ENCODE measurements around the gene VIT. TPM values are rescaled to one million over a fixed set of nuclear protein-coding genes. Genes with fewer than 3 reads are reported as not detected.

Gene VIT
- total RNA-seq, 5 donors from 2014 or later (not counting 1 experiment from before 2014, with no cell fraction given), result 0.14 TPM; not detected in 4

GRCh38 chr2:36710858-36711515, 14.5 kb downstream of the VIT start:
- no peak for ATAC-seq (replicated peaks in 1 of 4)
- H3K4me3 ChIP-seq (ENCODE audit: control insufficient read depth in 1 of 2, extremely low read depth in 1 of 2, low read length in 1 of 2), result no peak overlapping the region
- H3K9me3 ChIP-seq, result no peaks in the 10 kb centered on the region
- H3K27ac ChIP-seq (ENCODE audit: low read length), result no peak overlapping the region
- ChIA-PET CTCF (no interaction called here), POLR2A (no interaction called here)
- DNase-seq, result no peak
- H3K27ac Mint-ChIP-seq, result no peak overlapping the region
- no peaks in the 10 kb centered on the region for H3K36me3 ChIP-seq (ENCODE audit: control insufficient read depth in 2 of 2, extremely low read depth in 1 of 2, insufficient read depth in 1 of 2, low read length in 1 of 2)
- peaks cover 0 to 12% of the 10 kb centered on the region in 2 experiments for H3K27me3 ChIP-seq (replicated peaks in 1 of 2; ENCODE audit: control insufficient read depth in 2 of 2, extremely low read depth in 1 of 2, insufficient read depth in 2 of 2, low read length in 1 of 2)
- no peaks in the 10 kb centered on the region for H3K4me1 ChIP-seq (ENCODE audit: control insufficient read depth in 1 of 2, extremely low read depth in 1 of 2, insufficient read depth in 2 of 2, low read length in 2 of 2)
- no peaks in the 10 kb centered on the region for H3K4me1 Mint-ChIP-seq
- H3K9me3 Mint-ChIP-seq, result peaks cover 4 to 8% (median 5%) of the 10 kb centered on the region in 3 donors
- 78% methylated on average over 1 of the region's 2 CpGs for WGBS (ENCODE audit: insufficient coverage)
- no peaks in the 10 kb centered on the region for H3K36me3 Mint-ChIP-seq
- peaks cover 9 to 25% of the 10 kb centered on the region in 2 donors for H3K27me3 Mint-ChIP-seq
- no peak overlapping the region for H3K4me3 Mint-ChIP-seq

GRCh38 chr2:36711741-36712314, 15.3 kb downstream of the VIT start:
- ChIA-PET POLR2A (no interaction called here), CTCF (no interaction called here)
- Mint-ChIP-seq H3K4me1 (no peaks in the 10 kb centered on the region), H3K27ac (no peak overlapping the region), H3K36me3 (no peaks in the 10 kb centered on the region), H3K27me3 (peaks cover 9 to 25% of the 10 kb centered on the region in 2 donors), H3K9me3 (peaks cover 4 to 8% (median 5%) of the 10 kb centered on the region in 3 donors), H3K4me3 (no peak overlapping the region)
- H3K4me3 ChIP-seq (ENCODE audit: control insufficient read depth in 1 of 2, extremely low read depth in 1 of 2, low read length in 1 of 2), result no peak overlapping the region
- no peaks in the 10 kb centered on the region for H3K9me3 ChIP-seq
- no peak for ATAC-seq (replicated peaks in 1 of 4)
- no peaks in the 10 kb centered on the region for H3K36me3 ChIP-seq (ENCODE audit: control insufficient read depth in 2 of 2, extremely low read depth in 1 of 2, insufficient read depth in 1 of 2, low read length in 1 of 2)
- H3K4me1 ChIP-seq (ENCODE audit: control insufficient read depth in 1 of 2, extremely low read depth in 1 of 2, insufficient read depth in 2 of 2, low read length in 2 of 2), result no peaks in the 10 kb centered on the region
- no peak for DNase-seq
- no peak overlapping the region for H3K27ac ChIP-seq (ENCODE audit: low read length)
- peaks cover 0 to 12% of the 10 kb centered on the region in 2 experiments for H3K27me3 ChIP-seq (replicated peaks in 1 of 2; ENCODE audit: control insufficient read depth in 2 of 2, extremely low read depth in 1 of 2, insufficient read depth in 2 of 2, low read length in 1 of 2)
- 89% methylated on average over 4 of the region's 5 CpGs for WGBS (ENCODE audit: insufficient coverage)

GRCh38 chr2:36713310-36713709, 16.8 kb downstream of the VIT start:
- Histone ChIP-seq H3K36me3 (ENCODE audit: control insufficient read depth in 2 of 2, extremely low read depth in 1 of 2, insufficient read depth in 1 of 2, low read length in 1 of 2) (no peaks in the 10 kb centered on the region), H3K27me3 (replicated peaks in 1 of 2; ENCODE audit: control insufficient read depth in 2 of 2, extremely low read depth in 1 of 2, insufficient read depth in 2 of 2, low read length in 1 of 2) (peaks cover 0 to 5% of the 10 kb centered on the region in 2 experiments), H3K9me3 (no peaks in the 10 kb centered on the region), H3K27ac (ENCODE audit: low read length) (no peak overlapping the region), H3K4me3 (ENCODE audit: control insufficient read depth in 1 of 2, extremely low read depth in 1 of 2, low read length in 1 of 2) (no peak overlapping the region), H3K4me1 (ENCODE audit: control insufficient read depth in 1 of 2, extremely low read depth in 1 of 2, insufficient read depth in 2 of 2, low read length in 2 of 2) (no peaks in the 10 kb centered on the region)
- Mint-ChIP-seq H3K27ac (no peak overlapping the region), H3K27me3 (peaks cover 13 to 15% of the 10 kb centered on the region in 2 donors), H3K4me3 (no peak overlapping the region), H3K9me3 (peaks cover 4 to 8% (median 5%) of the 10 kb centered on the region in 3 donors), H3K4me1 (no peaks in the 10 kb centered on the region), H3K36me3 (no peaks in the 10 kb centered on the region)
- ChIA-PET CTCF (no interaction called here), POLR2A (no interaction called here)
- DNase-seq (no peak), ATAC-seq (replicated peaks in 1 of 4) (no peak)
- 89% methylated on average over 8 of the region's 8 CpGs for WGBS (ENCODE audit: insufficient coverage)

GRCh38 chr2:36716111-36716510, 19.6 kb downstream of the VIT start:
- Histone ChIP-seq H3K27ac (ENCODE audit: low read length) (no peak overlapping the region), H3K4me1 (ENCODE audit: control insufficient read depth in 1 of 2, extremely low read depth in 1 of 2, insufficient read depth in 2 of 2, low read length in 2 of 2) (no peaks in the 10 kb centered on the region), H3K9me3 (no peaks in the 10 kb centered on the region), H3K27me3 (replicated peaks in 1 of 2; ENCODE audit: control insufficient read depth in 2 of 2, extremely low read depth in 1 of 2, insufficient read depth in 2 of 2, low read length in 1 of 2) (peaks cover 0 to 5% of the 10 kb centered on the region in 2 experiments), H3K4me3 (ENCODE audit: control insufficient read depth in 1 of 2, extremely low read depth in 1 of 2, low read length in 1 of 2) (no peak overlapping the region), H3K36me3 (ENCODE audit: control insufficient read depth in 2 of 2, extremely low read depth in 1 of 2, insufficient read depth in 1 of 2, low read length in 1 of 2) (no peaks in the 10 kb centered on the region)
- Mint-ChIP-seq H3K36me3 (no peaks in the 10 kb centered on the region), H3K27ac (no peak overlapping the region), H3K9me3 (peaks cover 2 to 10% (median 7%) of the 10 kb centered on the region in 3 donors), H3K4me1 (no peaks in the 10 kb centered on the region), H3K27me3 (peaks cover 13 to 14% of the 10 kb centered on the region in 2 donors), H3K4me3 (no peak overlapping the region)
- WGBS (ENCODE audit: insufficient coverage), result 100% methylated on average over 1 of the region's 3 CpGs
- CTCF ChIA-PET, result no interaction called here
- no peak for ATAC-seq (replicated peaks in 1 of 4)
- no peak for DNase-seq
- POLR2A ChIA-PET, result no interaction called here

- H3K4me1 Mint-ChIP-seq, result no peaks in the 10 kb centered on the region
- H3K4me3 Mint-ChIP-seq, result no peak overlapping the region
- ChIA-PET POLR2A (no interaction called here), CTCF (no interaction called here)
- Histone ChIP-seq H3K27ac (ENCODE audit: low read length) (no peak overlapping the region), H3K27me3 (replicated peaks in 1 of 2; ENCODE audit: control insufficient read depth in 2 of 2, extremely low read depth in 1 of 2, insufficient read depth in 2 of 2, low read length in 1 of 2) (peaks cover 0 to 2% of the 10 kb centered on the region in 2 experiments), H3K9me3 (no peaks in the 10 kb centered on the region), H3K4me1 (ENCODE audit: control insufficient read depth in 1 of 2, extremely low read depth in 1 of 2, insufficient read depth in 2 of 2, low read length in 2 of 2) (no peaks in the 10 kb centered on the region), H3K4me3 (ENCODE audit: control insufficient read depth in 1 of 2, extremely low read depth in 1 of 2, low read length in 1 of 2) (no peak overlapping the region), H3K36me3 (ENCODE audit: control insufficient read depth in 2 of 2, extremely low read depth in 1 of 2, insufficient read depth in 1 of 2, low read length in 1 of 2) (no peaks in the 10 kb centered on the region)
- ATAC-seq (replicated peaks in 1 of 4), result no peak
- no peaks in the 10 kb centered on the region for H3K36me3 Mint-ChIP-seq
- WGBS (ENCODE audit: insufficient coverage), result no CpG with 5 or more reads among the region's 3 CpGs
- H3K27ac Mint-ChIP-seq, result no peak overlapping the region
- peaks cover 8 to 18% of the 10 kb centered on the region in 2 donors for H3K27me3 Mint-ChIP-seq
- peaks cover 0 to 8% (median 4%) of the 10 kb centered on the region in 3 donors for H3K9me3 Mint-ChIP-seq
- no peak for DNase-seq
These were observed 21.2 kb downstream of the VIT start for GRCh38 chr2:36717603-36718266.

- no peaks in the 10 kb centered on the region for H3K36me3 ChIP-seq (ENCODE audit: control insufficient read depth in 2 of 2, extremely low read depth in 1 of 2, insufficient read depth in 1 of 2, low read length in 1 of 2)
- ChIA-PET POLR2A (no interaction called here), CTCF (no interaction called here)
- Mint-ChIP-seq H3K4me3 (no peak overlapping the region), H3K27me3 (peaks cover 0 to 8% of the 10 kb centered on the region in 2 donors), H3K27ac (no peak overlapping the region), H3K4me1 (no peaks in the 10 kb centered on the region), H3K36me3 (no peaks in the 10 kb centered on the region), H3K9me3 (peaks cover 0 to 2% (median 0%) of the 10 kb centered on the region in 3 donors)
- H3K27me3 ChIP-seq (replicated peaks in 1 of 2; ENCODE audit: control insufficient read depth in 2 of 2, extremely low read depth in 1 of 2, insufficient read depth in 2 of 2, low read length in 1 of 2), result peaks cover 0 to 12% of the 10 kb centered on the region in 2 experiments
- no peaks in the 10 kb centered on the region for H3K9me3 ChIP-seq
- no peak for ATAC-seq (replicated peaks in 1 of 4)
- H3K27ac ChIP-seq (ENCODE audit: low read length), result no peak overlapping the region
- H3K4me1 ChIP-seq (ENCODE audit: control insufficient read depth in 1 of 2, extremely low read depth in 1 of 2, insufficient read depth in 2 of 2, low read length in 2 of 2), result no peaks in the 10 kb centered on the region
- WGBS (ENCODE audit: insufficient coverage), result no CpG with 5 or more reads among the region's 3 CpGs
- H3K4me3 ChIP-seq (ENCODE audit: control insufficient read depth in 1 of 2, extremely low read depth in 1 of 2, low read length in 1 of 2), result no peak overlapping the region
- DNase-seq, result no peak
These were observed 31.0 kb downstream of the VIT start for GRCh38 chr2:36727550-36727949.
